Parathyroid adenoma (tissue), 2 donors: ENCODE results near the gene RNF167.
"Not testable (repeated sequence)": the region's sequence is repeated elsewhere in the genome, so short reads cannot be mapped to it uniquely, and the experiment has no call there.

ENCODE experiments used
- H2AFZ ChIP-seq: fragments of 300-600 bp; sonication (generic); one replicate; pipeline ENCODE4 v1.7.0; 2017; ENCODE audit warnings: antibody characterized with exemption, mild to moderate bottlenecking
- H3K27ac ChIP-seq: fragments of 300-600 bp; sonication (generic); one replicate; pipeline ENCODE4 v1.7.0; 2017
- H3K27me3 ChIP-seq: fragments of 300-600 bp; sonication (generic); one replicate; pipeline ENCODE4 v1.7.0; 2017; ENCODE audit warnings: low read length; ENCODE audit not compliant: control insufficient read depth, insufficient read depth
- H3K36me3 ChIP-seq: fragments of 300-600 bp; sonication (generic); one replicate; pipeline ENCODE4 v1.7.0; 2017; ENCODE audit warnings: low read length; ENCODE audit not compliant: control insufficient read depth, insufficient read depth
- H3K4me1 ChIP-seq: fragments of 300-600 bp; sonication (generic); one replicate; pipeline ENCODE4 v1.7.0; 2017; ENCODE audit warnings: control low read depth
- H3K4me2 ChIP-seq: fragments of 300-600 bp; sonication (generic); one replicate; pipeline ENCODE4 v1.7.0; 2017; ENCODE audit warnings: low read length
- H3K4me3 ChIP-seq: fragments of 300-600 bp; sonication (generic); one replicate; pipeline ENCODE4 v1.7.0; 2017; ENCODE audit warnings: low read depth, low read length
- H3K79me2 ChIP-seq: fragments of 300-600 bp; sonication (generic); one replicate; pipeline ENCODE4 v1.7.0; 2017; ENCODE audit warnings: control low read depth
- H3K9ac ChIP-seq: fragments of 300-600 bp; sonication (generic); one replicate; pipeline ENCODE4 v1.7.0; 2017; ENCODE audit warnings: mild to moderate bottlenecking
- H3K9me3 ChIP-seq: fragments of 300-600 bp; sonication (generic); one replicate; pipeline ENCODE4 v1.7.0; 2017; ENCODE audit warnings: low read length; ENCODE audit not compliant: control insufficient read depth
- TF ChIP-seq, protein P1 (sequence below): fragments of 300-600 bp; sonication (generic); IDR thresholded peaks from one replicate; pipeline ENCODE4 v1.7.0; 2017; ENCODE audit warnings: antibody characterized with exemption, mild to moderate bottlenecking
- donor health status: primary hyperparathyroidism.

RNF167 gene

DNA sequence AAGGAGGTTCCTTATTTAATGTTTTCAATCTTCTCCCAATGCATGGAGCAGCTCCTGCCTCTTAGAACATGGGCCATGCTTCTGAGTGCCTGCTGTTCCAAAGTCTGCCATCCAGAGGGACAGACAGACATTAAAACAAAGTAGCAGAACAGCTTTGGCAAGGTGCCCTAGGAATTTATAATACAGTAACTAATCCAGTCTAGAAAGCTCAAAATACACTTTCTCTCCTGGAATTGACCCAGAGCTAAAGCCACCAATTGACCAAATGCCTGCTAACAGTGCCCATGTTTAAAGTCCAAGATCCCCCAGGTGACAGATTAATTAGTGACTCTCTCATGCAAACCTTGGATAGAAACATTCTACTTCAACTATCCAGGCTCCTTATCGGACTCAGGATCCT, 26.1 kb upstream of the RNF167 start:
- Histone ChIP-seq H3K27ac (no peak overlapping the region), H3K4me1 (peaks cover 5% of the 10 kb centered on the region), H3K27me3 (no peaks in the 10 kb centered on the region), H3K36me3 (no peaks in the 10 kb centered on the region), H3K9ac (no peak overlapping the region), H3K9me3 (no peaks in the 10 kb centered on the region), H3K4me2 (no peak overlapping the region), H3K79me2 (no peaks in the 10 kb centered on the region), H3K4me3 (no peak overlapping the region), H2AFZ (no peak overlapping the region)
- TF ChIP-seq, protein P1, sequence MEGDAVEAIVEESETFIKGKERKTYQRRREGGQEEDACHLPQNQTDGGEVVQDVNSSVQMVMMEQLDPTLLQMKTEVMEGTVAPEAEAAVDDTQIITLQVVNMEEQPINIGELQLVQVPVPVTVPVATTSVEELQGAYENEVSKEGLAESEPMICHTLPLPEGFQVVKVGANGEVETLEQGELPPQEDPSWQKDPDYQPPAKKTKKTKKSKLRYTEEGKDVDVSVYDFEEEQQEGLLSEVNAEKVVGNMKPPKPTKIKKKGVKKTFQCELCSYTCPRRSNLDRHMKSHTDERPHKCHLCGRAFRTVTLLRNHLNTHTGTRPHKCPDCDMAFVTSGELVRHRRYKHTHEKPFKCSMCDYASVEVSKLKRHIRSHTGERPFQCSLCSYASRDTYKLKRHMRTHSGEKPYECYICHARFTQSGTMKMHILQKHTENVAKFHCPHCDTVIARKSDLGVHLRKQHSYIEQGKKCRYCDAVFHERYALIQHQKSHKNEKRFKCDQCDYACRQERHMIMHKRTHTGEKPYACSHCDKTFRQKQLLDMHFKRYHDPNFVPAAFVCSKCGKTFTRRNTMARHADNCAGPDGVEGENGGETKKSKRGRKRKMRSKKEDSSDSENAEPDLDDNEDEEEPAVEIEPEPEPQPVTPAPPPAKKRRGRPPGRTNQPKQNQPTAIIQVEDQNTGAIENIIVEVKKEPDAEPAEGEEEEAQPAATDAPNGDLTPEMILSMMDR = no peak

GRCh38 chr17:4914551-4914950, 25.5 kb upstream of the RNF167 start:
- H2AFZ ChIP-seq, H3K79me2 ChIP-seq, H3K4me3 ChIP-seq, H3K27me3 ChIP-seq, H3K4me2 ChIP-seq, H3K4me1 ChIP-seq, H3K27ac ChIP-seq, H3K9ac ChIP-seq, H3K36me3 ChIP-seq, H3K9me3 ChIP-seq: not testable (repeated sequence)

DNA sequence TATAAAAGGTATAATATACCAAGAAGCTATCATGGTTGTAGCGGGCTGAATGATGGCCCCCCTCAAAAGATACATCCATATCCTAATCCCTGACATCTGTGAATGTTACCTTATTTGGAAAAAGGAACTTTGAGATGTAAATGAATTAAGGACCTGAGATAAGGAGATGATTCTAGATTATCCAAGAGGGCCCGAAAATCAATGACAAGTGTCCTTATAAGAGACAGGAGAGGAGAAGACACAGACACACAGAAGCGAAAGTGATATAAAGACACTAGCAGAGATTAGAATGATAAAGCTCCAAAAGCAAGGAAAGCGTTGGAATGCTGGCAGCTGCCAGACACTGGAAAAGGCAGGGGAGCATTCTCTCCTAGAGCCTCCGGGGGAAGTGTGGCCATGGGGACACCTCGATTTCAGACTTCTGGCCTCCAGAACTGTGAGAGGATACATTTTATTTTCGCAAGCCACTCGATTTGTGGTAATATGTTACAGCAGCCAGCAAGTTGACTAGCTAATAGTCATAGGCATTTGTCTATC, 20.5 kb upstream of the RNF167 start:
- H3K9ac ChIP-seq = no peak overlapping the region
- H3K36me3 ChIP-seq = no peaks in the 10 kb centered on the region
- no peak overlapping the region for H3K27ac ChIP-seq
- no peak overlapping the region for H3K4me2 ChIP-seq
- H2AFZ ChIP-seq = no peak overlapping the region
- H3K9me3 ChIP-seq = no peaks in the 10 kb centered on the region
- no peaks in the 10 kb centered on the region for H3K79me2 ChIP-seq
- TF ChIP-seq, protein P1 = no peak
- H3K4me3 ChIP-seq = no peak overlapping the region
- no peaks in the 10 kb centered on the region for H3K27me3 ChIP-seq
- H3K4me1 ChIP-seq = no peaks in the 10 kb centered on the region

DNA sequence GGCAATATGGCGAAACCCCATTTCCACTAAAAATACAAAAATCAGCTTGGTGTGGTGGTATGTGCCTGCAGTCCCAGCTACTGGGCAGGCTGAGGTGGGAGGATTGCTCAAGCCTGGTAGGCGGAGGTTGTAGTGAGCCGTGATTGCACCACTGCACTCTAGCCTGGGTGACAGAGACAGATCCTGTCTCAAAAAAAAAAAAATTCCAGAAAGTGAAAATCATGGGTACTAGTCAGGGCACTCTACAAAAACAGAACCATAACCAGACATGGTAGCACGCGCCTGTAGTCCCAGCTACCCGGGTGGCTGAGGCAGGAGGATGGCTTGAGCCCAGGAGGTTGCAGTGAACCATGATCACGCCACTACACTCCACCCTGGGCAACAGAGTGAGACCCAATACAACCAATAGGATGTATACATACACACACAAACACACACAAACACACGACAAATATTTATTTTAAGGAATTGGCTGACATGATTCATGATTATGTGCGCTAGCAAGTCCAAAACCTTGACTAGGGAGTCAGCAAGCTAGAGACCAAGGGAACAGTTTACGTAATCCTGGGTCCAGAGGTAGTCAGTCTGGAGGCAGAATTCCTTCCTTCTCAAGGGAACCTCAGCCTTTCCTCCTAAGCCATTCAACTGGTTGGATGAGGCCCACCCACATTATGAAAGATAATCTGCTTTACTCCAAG, 19.6 kb upstream of the RNF167 start:
- Histone ChIP-seq H3K79me2 (no peaks in the 10 kb centered on the region), H2AFZ (no peak overlapping the region), H3K36me3 (no peaks in the 10 kb centered on the region), H3K4me3 (no peak overlapping the region), H3K9me3 (no peaks in the 10 kb centered on the region), H3K27ac (no peak overlapping the region), H3K4me1 (no peaks in the 10 kb centered on the region), H3K4me2 (no peak overlapping the region), H3K9ac (no peak overlapping the region), H3K27me3 (no peaks in the 10 kb centered on the region)
- TF ChIP-seq, protein P1 = no peak

- TF ChIP-seq, protein P1 = no peak
- Histone ChIP-seq H3K9me3 (no peaks in the 10 kb centered on the region), H3K27ac (no peak overlapping the region), H3K36me3 (no peaks in the 10 kb centered on the region), H3K4me2 (no peak overlapping the region), H3K27me3 (no peaks in the 10 kb centered on the region), H3K4me3 (no peak overlapping the region), H3K79me2 (no peaks in the 10 kb centered on the region), H3K9ac (no peak overlapping the region), H3K4me1 (no peaks in the 10 kb centered on the region), H2AFZ (no peak overlapping the region)
These were observed 18.7 kb upstream of the RNF167 start for GRCh38 chr17:4921320-4921719.

DNA sequence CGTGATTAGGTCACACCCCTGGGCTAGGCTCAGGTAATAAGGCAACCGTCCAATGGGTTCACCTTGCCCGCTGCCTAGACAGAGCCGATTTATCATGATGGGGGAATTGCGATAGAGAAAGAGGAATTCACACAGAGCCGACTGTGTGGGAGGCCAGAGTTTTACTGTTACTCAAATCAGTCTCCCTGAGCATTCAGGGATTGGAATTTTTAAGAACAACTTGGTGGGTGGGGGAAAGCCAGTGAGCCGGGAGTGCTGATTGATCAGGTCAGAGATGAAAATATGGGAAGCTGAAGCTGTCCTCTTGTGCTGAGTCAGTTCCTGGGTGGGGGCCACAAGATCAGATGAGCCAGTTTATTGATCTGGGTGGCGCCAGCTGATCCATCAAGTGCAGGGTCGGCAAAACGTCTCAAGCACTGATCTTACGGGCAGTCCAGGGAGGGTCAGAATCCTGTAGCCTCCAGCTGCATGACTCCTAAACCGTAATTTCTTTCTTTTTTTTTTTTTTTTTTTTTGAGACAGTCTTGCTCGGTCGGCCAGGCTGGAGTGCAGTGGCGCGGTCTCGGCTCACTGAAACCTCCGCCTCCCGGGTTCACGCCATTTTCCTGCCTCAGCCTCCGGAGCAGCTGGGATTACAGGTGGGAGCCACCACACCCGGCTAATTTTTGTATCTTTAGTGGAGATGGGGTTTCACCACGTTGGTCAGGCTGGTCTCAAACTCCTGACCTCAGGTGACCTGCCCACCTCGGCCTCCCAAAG, 13.3 kb upstream of the RNF167 start:
- not testable (repeated sequence) for H2AFZ ChIP-seq, H3K4me2 ChIP-seq, H3K9ac ChIP-seq, H3K9me3 ChIP-seq, H3K79me2 ChIP-seq, H3K4me1 ChIP-seq, H3K36me3 ChIP-seq, H3K4me3 ChIP-seq, H3K27ac ChIP-seq, H3K27me3 ChIP-seq
